ENCODE data around the gene CADPS2.

Gene CADPS2

GRCh38 chr7:122702872-122703510, 183.3 kb downstream of the CADPS2 start, which contains the start of gene RNF148:
RNF148 (minus strand) TSS chr7:122702922; CDS start chr7:122702750, 172 bp downstream.
- TF ChIP-seq, protein P1, sequence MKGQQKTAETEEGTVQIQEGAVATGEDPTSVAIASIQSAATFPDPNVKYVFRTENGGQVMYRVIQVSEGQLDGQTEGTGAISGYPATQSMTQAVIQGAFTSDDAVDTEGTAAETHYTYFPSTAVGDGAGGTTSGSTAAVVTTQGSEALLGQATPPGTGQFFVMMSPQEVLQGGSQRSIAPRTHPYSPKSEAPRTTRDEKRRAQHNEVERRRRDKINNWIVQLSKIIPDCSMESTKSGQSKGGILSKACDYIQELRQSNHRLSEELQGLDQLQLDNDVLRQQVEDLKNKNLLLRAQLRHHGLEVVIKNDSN (IDR thresholded peaks at IDR 0.05), result no peak
- TF ChIP-seq YY1 (IDR thresholded peaks at IDR 0.05; ENCODE audit: low read depth), result no peak

GRCh38 chr7:122699017-122699416, 187.2 kb downstream of the CADPS2 start, which contains the start of gene RNF133:
RNF133 (minus strand) TSS chr7:122699117; CDS start chr7:122698918, 199 bp downstream.
- no peak for TF ChIP-seq CREB1 (IDR thresholded peaks at IDR 0.05; ENCODE audit: low read depth)
- TF ChIP-seq ZBTB7A (IDR thresholded peaks at IDR 0.05; ENCODE audit: low read depth), result no peak
- TF ChIP-seq TAF1 (IDR thresholded peaks at IDR 0.05; ENCODE audit: low read depth), result no peak
- no peak for TF ChIP-seq FOXM1 (IDR thresholded peaks at IDR 0.05; ENCODE audit: borderline replicate concordance, low read depth)
- no peak for TF ChIP-seq TEAD4 (IDR thresholded peaks at IDR 0.05)

DNA sequence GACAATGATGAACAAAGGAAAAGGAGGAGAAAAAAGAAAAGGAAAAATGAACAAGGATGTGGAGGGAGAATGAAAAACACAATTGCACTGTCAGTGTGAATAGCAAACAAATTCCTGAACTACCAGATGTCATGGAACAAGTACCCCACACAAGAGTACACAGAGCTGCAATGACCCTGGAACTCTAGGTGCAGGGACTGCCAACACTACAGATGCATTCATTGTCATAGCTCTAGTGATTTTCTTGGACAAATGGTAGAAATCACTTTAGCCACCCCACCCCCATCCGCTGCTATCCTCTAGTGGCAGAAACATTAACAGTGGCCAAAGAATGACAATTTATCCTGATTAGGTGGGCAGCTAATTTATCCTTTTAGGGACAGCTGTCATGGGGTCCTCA, 190.4 kb downstream of the CADPS2 start:
- TF ChIP-seq RAD21 (IDR thresholded peaks at IDR 0.05; ENCODE audit: low read depth) (no peak), CREB1 (IDR thresholded peaks at IDR 0.05; ENCODE audit: low read depth) (no peak), FOXM1 (IDR thresholded peaks at IDR 0.05; ENCODE audit: borderline replicate concordance, low read depth) (no peak), EP300 (IDR thresholded peaks at IDR 0.05; ENCODE audit: borderline replicate concordance) (no peak), NFIC (IDR thresholded peaks at IDR 0.05) (no peak), TAF1 (IDR thresholded peaks at IDR 0.05; ENCODE audit: low read depth) (no peak), CEBPB (IDR thresholded peaks at IDR 0.05) (no peak), EGR1 (IDR thresholded peaks at IDR 0.05) (no peak)
- TF ChIP-seq, protein P2, sequence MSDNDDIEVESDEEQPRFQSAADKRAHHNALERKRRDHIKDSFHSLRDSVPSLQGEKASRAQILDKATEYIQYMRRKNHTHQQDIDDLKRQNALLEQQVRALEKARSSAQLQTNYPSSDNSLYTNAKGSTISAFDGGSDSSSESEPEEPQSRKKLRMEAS (IDR thresholded peaks at IDR 0.05), result no peak

- TF ChIP-seq TCF12 (IDR thresholded peaks at IDR 0.05; ENCODE audit: low read depth) (no peak), TEAD4 (IDR thresholded peaks at IDR 0.05) (no peak), NFIC (IDR thresholded peaks at IDR 0.05) (no peak), EGR1 (IDR thresholded peaks at IDR 0.05) (no peak), FOXM1 (IDR thresholded peaks at IDR 0.05; ENCODE audit: borderline replicate concordance, low read depth) (no peak), YY1 (IDR thresholded peaks at IDR 0.05; ENCODE audit: low read depth) (no peak), TAF1 (IDR thresholded peaks at IDR 0.05; ENCODE audit: low read depth) (no peak), ZBTB7A (IDR thresholded peaks at IDR 0.05; ENCODE audit: low read depth) (no peak), CREB1 (IDR thresholded peaks at IDR 0.05; ENCODE audit: low read depth) (no peak), RAD21 (IDR thresholded peaks at IDR 0.05; ENCODE audit: low read depth) (no peak), CEBPB (IDR thresholded peaks at IDR 0.05) (no peak)
- TF ChIP-seq, protein P3, sequence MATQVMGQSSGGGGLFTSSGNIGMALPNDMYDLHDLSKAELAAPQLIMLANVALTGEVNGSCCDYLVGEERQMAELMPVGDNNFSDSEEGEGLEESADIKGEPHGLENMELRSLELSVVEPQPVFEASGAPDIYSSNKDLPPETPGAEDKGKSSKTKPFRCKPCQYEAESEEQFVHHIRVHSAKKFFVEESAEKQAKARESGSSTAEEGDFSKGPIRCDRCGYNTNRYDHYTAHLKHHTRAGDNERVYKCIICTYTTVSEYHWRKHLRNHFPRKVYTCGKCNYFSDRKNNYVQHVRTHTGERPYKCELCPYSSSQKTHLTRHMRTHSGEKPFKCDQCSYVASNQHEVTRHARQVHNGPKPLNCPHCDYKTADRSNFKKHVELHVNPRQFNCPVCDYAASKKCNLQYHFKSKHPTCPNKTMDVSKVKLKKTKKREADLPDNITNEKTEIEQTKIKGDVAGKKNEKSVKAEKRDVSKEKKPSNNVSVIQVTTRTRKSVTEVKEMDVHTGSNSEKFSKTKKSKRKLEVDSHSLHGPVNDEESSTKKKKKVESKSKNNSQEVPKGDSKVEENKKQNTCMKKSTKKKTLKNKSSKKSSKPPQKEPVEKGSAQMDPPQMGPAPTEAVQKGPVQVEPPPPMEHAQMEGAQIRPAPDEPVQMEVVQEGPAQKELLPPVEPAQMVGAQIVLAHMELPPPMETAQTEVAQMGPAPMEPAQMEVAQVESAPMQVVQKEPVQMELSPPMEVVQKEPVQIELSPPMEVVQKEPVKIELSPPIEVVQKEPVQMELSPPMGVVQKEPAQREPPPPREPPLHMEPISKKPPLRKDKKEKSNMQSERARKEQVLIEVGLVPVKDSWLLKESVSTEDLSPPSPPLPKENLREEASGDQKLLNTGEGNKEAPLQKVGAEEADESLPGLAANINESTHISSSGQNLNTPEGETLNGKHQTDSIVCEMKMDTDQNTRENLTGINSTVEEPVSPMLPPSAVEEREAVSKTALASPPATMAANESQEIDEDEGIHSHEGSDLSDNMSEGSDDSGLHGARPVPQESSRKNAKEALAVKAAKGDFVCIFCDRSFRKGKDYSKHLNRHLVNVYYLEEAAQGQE (IDR thresholded peaks at IDR 0.05; ENCODE audit: low read depth), result no peak
- TF ChIP-seq, protein P2 (IDR thresholded peaks at IDR 0.05), result no peak
- TF ChIP-seq, protein P1 (IDR thresholded peaks at IDR 0.05), result no peak
Measured at GRCh38 chr7:122694697-122695096, 191.6 kb downstream of the CADPS2 start.

GRCh38 chr7:122692769-122693309, 193.4 kb downstream of the CADPS2 start:
- TF ChIP-seq ZBTB7A (IDR thresholded peaks at IDR 0.05; ENCODE audit: low read depth) (no peak), FOXM1 (IDR thresholded peaks at IDR 0.05; ENCODE audit: borderline replicate concordance, low read depth) (no peak), NFIC (IDR thresholded peaks at IDR 0.05) (no peak), CEBPB (IDR thresholded peaks at IDR 0.05) (no peak), TEAD4 (IDR thresholded peaks at IDR 0.05) (no peak), YY1 (IDR thresholded peaks at IDR 0.05; ENCODE audit: low read depth) (no peak)
- TF ChIP-seq, protein P2 (IDR thresholded peaks at IDR 0.05), result no peak

DNA sequence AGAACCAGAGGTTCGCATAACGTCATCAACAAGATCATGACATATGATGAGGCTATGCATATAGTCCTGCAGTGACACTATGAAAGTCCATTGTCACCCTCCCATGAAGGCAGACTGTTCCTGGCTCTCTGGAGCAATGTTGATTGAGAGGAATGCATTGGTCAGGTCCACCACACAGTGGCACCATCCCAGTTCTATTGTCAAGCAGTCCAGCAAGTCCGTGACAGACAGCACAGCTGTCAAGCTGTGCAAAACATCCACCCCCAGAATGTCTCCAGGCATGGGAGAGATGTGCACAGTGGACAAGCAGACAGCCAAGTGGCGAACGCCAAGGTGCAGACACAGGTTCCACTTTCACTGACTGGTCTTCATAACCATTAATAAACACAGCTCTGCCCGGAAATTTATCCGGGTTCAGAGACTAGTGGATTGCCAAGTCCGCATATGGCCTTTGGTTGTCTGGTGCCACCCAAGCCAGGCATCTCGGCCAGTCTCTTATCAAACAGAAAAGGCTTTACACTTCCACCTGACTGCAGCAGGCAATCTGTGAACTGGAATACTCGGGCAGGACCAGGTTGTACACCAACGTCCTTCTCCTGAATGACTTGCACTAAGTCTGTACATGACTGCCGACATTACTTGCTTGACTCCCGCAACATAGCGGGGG, 194.6 kb downstream of the CADPS2 start:
- no peak for TF ChIP-seq EP300 (IDR thresholded peaks at IDR 0.05; ENCODE audit: borderline replicate concordance)
- no peak for TF ChIP-seq TCF12 (IDR thresholded peaks at IDR 0.05; ENCODE audit: low read depth)
- no peak for TF ChIP-seq NFIC (IDR thresholded peaks at IDR 0.05)
- TF ChIP-seq CEBPB (IDR thresholded peaks at IDR 0.05), result no peak
- no peak for TF ChIP-seq TAF1 (IDR thresholded peaks at IDR 0.05; ENCODE audit: low read depth)
- TF ChIP-seq RAD21 (IDR thresholded peaks at IDR 0.05; ENCODE audit: low read depth), result no peak
- TF ChIP-seq ZBTB7A (IDR thresholded peaks at IDR 0.05; ENCODE audit: low read depth), result no peak
- no peak for TF ChIP-seq CREB1 (IDR thresholded peaks at IDR 0.05; ENCODE audit: low read depth)
- TF ChIP-seq TEAD4 (IDR thresholded peaks at IDR 0.05), result no peak
- TF ChIP-seq, protein P2 (IDR thresholded peaks at IDR 0.05), result no peak
